ENCODE results near the gene STT3A. TPM values are rescaled to one million over a fixed set of nuclear protein-coding genes. Genes with fewer than 3 reads are reported as not detected.

STT3A gene
- total RNA-seq (ENCODE audit: unreplicated experiment), result 202 TPM
- long read RNA-seq, full-length matches to known transcripts, result 84 of 120 reads
- long read RNA-seq, partial matches to known transcripts, result 29 of 120 reads
- long read RNA-seq, other reads (novel, unspliced or antisense), result 7 of 120 reads

GRCh38 chr11:125592305-125593113, at the start of gene STT3A:
Gene STT3A (plus strand): TSS chr11:125592852. CDS start chr11:125595916, 3,064 bp downstream.
- DNase-seq (ENCODE audit: low spot score), result peak; percentile 96
- H3K4me3 Mint-ChIP-seq (ENCODE audit: unreplicated experiment), result peak within 1 kb of the TSS; percentile 99
- no peak for TF ChIP-seq CTCF (IDR thresholded peaks at IDR 0.05; ENCODE audit: unreplicated experiment)
- H3K27ac Mint-ChIP-seq (ENCODE audit: unreplicated experiment), result peak within 1 kb of the TSS; percentile 97
- peaks cover 7% of the 10 kb centered on the region for H3K36me3 Mint-ChIP-seq (ENCODE audit: low read depth, unreplicated experiment)
- H3K4me1 Mint-ChIP-seq (ENCODE audit: unreplicated experiment), result peaks cover 17% of the 10 kb centered on the region
- H3K9me3 Mint-ChIP-seq (ENCODE audit: unreplicated experiment), result no peaks in the 10 kb centered on the region
- H3K27me3 Mint-ChIP-seq (ENCODE audit: unreplicated experiment), result peaks cover 5% of the 10 kb centered on the region

- TF ChIP-seq CTCF (IDR thresholded peaks at IDR 0.05; ENCODE audit: unreplicated experiment), result no peak
- Mint-ChIP-seq H3K9me3 (ENCODE audit: unreplicated experiment) (peaks cover 15% of the 10 kb centered on the region), H3K27ac (ENCODE audit: unreplicated experiment) (no peak overlapping the region), H3K27me3 (ENCODE audit: unreplicated experiment) (peaks cover 2% of the 10 kb centered on the region), H3K36me3 (ENCODE audit: low read depth, unreplicated experiment) (peaks cover 24% of the 10 kb centered on the region), H3K4me1 (ENCODE audit: unreplicated experiment) (no peaks in the 10 kb centered on the region), H3K4me3 (ENCODE audit: unreplicated experiment) (no peak overlapping the region)
- no peak for DNase-seq (ENCODE audit: low spot score)
These were observed 41.9 kb upstream of the STT3A start for GRCh38 chr11:125550780-125551179.

GRCh38 chr11:125551835-125552342, 40.8 kb upstream of the STT3A start:
- DNase-seq (ENCODE audit: low spot score), result no peak
- peaks cover 2% of the 10 kb centered on the region for H3K27me3 Mint-ChIP-seq (ENCODE audit: unreplicated experiment)
- H3K4me1 Mint-ChIP-seq (ENCODE audit: unreplicated experiment), result no peaks in the 10 kb centered on the region
- no peak overlapping the region for H3K27ac Mint-ChIP-seq (ENCODE audit: unreplicated experiment)
- H3K9me3 Mint-ChIP-seq (ENCODE audit: unreplicated experiment), result peaks cover 19% of the 10 kb centered on the region
- H3K36me3 Mint-ChIP-seq (ENCODE audit: low read depth, unreplicated experiment), result peaks cover 24% of the 10 kb centered on the region
- H3K4me3 Mint-ChIP-seq (ENCODE audit: unreplicated experiment), result no peak overlapping the region
- TF ChIP-seq CTCF (IDR thresholded peaks at IDR 0.05; ENCODE audit: unreplicated experiment), result no peak

- Mint-ChIP-seq H3K4me3 (ENCODE audit: unreplicated experiment) (peak overlapping the region; percentile 65), H3K36me3 (ENCODE audit: low read depth, unreplicated experiment) (peaks cover 24% of the 10 kb centered on the region), H3K27ac (ENCODE audit: unreplicated experiment) (no peak overlapping the region), H3K9me3 (ENCODE audit: unreplicated experiment) (peaks cover 19% of the 10 kb centered on the region), H3K4me1 (ENCODE audit: unreplicated experiment) (no peaks in the 10 kb centered on the region), H3K27me3 (ENCODE audit: unreplicated experiment) (peaks cover 2% of the 10 kb centered on the region)
- TF ChIP-seq CTCF (IDR thresholded peaks at IDR 0.05; ENCODE audit: unreplicated experiment), result no peak
- no peak for DNase-seq (ENCODE audit: low spot score)
These were observed 39.7 kb upstream of the STT3A start for GRCh38 chr11:125552927-125553326.

- peaks cover 24% of the 10 kb centered on the region for H3K36me3 Mint-ChIP-seq (ENCODE audit: low read depth, unreplicated experiment)
- TF ChIP-seq CTCF (IDR thresholded peaks at IDR 0.05; ENCODE audit: unreplicated experiment), result no peak
- no peak overlapping the region for H3K4me3 Mint-ChIP-seq (ENCODE audit: unreplicated experiment)
- H3K27ac Mint-ChIP-seq (ENCODE audit: unreplicated experiment), result no peak overlapping the region
- no peak for DNase-seq (ENCODE audit: low spot score)
- no peaks in the 10 kb centered on the region for H3K4me1 Mint-ChIP-seq (ENCODE audit: unreplicated experiment)
- H3K9me3 Mint-ChIP-seq (ENCODE audit: unreplicated experiment), result peaks cover 19% of the 10 kb centered on the region
- H3K27me3 Mint-ChIP-seq (ENCODE audit: unreplicated experiment), result peaks cover 2% of the 10 kb centered on the region
These were observed 39.3 kb upstream of the STT3A start for GRCh38 chr11:125553357-125553756.
